Breast epithelium (tissue), 3 donors: ENCODE results near the gene KRTAP9-7.
"Not testable (repeated sequence)": the region's sequence is repeated elsewhere in the genome, so short reads cannot be mapped to it uniquely, and the experiment has no call there.

Source experiments
- CTCF ChIP-seq, 3 donors: fragments of 450-650 bp; IDR thresholded peaks; one replicate each; pipeline ENCODE4 v1.5.1; 2016 to 2017; ENCODE audit warnings: antibody characterized with exemption in 3 of 3, mild to moderate bottlenecking in 3 of 3, moderate library complexity in 3 of 3
- POLR2A ChIP-seq: fragments of 450-650 bp; IDR thresholded peaks from one replicate; pipeline ENCODE4 v1.6.1; 2016; ENCODE audit warnings: antibody characterized with exemption, mild to moderate bottlenecking, moderate library complexity

GRCh38 chr17:41226598-41227095, 48.9 kb upstream of the KRTAP9-7 start, which contains the start of gene KRTAP9-2:
- not testable (repeated sequence) for TF ChIP-seq CTCF (IDR thresholded peaks at IDR 0.05); POLR2A
